Limb (tissue), 2 donors: ENCODE data around the gene CNPY2.
"Not testable (repeated sequence)": the region's sequence is repeated elsewhere in the genome, so short reads cannot be mapped to it uniquely, and the experiment has no call there.

Source experiments
- DNase-seq, 2 donors: peaks; one replicate each; pipeline ENCODE4 v3.0.0-alpha.2; 2016; ENCODE audit errors: extremely low spot score in 2 of 2

The CNPY2 gene

GRCh38 chr12:56298828-56299227 is 17.0 kb downstream of the CNPY2 start:
- no peak for DNase-seq

GRCh38 chr12:56297400-56297799 is 18.4 kb downstream of the CNPY2 start:
- DNase-seq: no peak

- DNase-seq: no peak
Observed at GRCh38 chr12:56296295-56296694, 19.5 kb downstream of the CNPY2 start.

- no peak for DNase-seq
Observed at GRCh38 chr12:56293795-56294194, 22.0 kb downstream of the CNPY2 start.

- no peak for DNase-seq
Observed at GRCh38 chr12:56288705-56289387, 26.9 kb downstream of the CNPY2 start.

- DNase-seq: no peak
Observed at GRCh38 chr12:56286044-56286830, 29.6 kb downstream of the CNPY2 start.

- not testable (repeated sequence) for DNase-seq
Observed at GRCh38 chr12:56284263-56284662, 31.5 kb downstream of the CNPY2 start.

GRCh38 chr12:56282579-56282978 is 33.2 kb downstream of the CNPY2 start:
- no peak for DNase-seq

- DNase-seq: no peak
Observed at GRCh38 chr12:56282030-56282429, 33.8 kb downstream of the CNPY2 start.

GRCh38 chr12:56280849-56281248 is 34.9 kb downstream of the CNPY2 start:
- no peak for DNase-seq

- DNase-seq: no peak
Observed at GRCh38 chr12:56278905-56279304, 36.9 kb downstream of the CNPY2 start.

GRCh38 chr12:56274299-56274698 is 41.5 kb downstream of the CNPY2 start:
- DNase-seq: no peak

- not testable (repeated sequence) for DNase-seq
Observed at GRCh38 chr12:56272468-56272867, 43.3 kb downstream of the CNPY2 start.

- DNase-seq: no peak
Observed at GRCh38 chr12:56271031-56271430, 44.8 kb downstream of the CNPY2 start.

GRCh38 chr12:56267443-56268071 is 48.2 kb downstream of the CNPY2 start:
- no peak for DNase-seq

- peak; percentile 88 to 91 for DNase-seq
Observed at GRCh38 chr12:56266693-56267442, 48.9 kb downstream of the CNPY2 start, which contains the start of gene COQ10A. Gene COQ10A (plus strand): TSS chr12:56266942. CDS start chr12:56267119, 177 bp downstream.

GRCh38 chr12:56266068-56266692 is 49.6 kb downstream of the CNPY2 start:
- not testable (repeated sequence) for DNase-seq

- not testable (repeated sequence) for DNase-seq
Observed at GRCh38 chr12:56262955-56263354, 52.8 kb downstream of the CNPY2 start.

- no peak for DNase-seq
Observed at GRCh38 chr12:56261503-56262232, 54.1 kb downstream of the CNPY2 start.

GRCh38 chr12:56260921-56261320 is 54.9 kb downstream of the CNPY2 start:
- no peak for DNase-seq
